ENCODE measurements around the gene APBB1IP.
"Not testable (repeated sequence)": the region's sequence is repeated elsewhere in the genome, so short reads cannot be mapped to it uniquely, and the experiment has no call there.

DNA sequence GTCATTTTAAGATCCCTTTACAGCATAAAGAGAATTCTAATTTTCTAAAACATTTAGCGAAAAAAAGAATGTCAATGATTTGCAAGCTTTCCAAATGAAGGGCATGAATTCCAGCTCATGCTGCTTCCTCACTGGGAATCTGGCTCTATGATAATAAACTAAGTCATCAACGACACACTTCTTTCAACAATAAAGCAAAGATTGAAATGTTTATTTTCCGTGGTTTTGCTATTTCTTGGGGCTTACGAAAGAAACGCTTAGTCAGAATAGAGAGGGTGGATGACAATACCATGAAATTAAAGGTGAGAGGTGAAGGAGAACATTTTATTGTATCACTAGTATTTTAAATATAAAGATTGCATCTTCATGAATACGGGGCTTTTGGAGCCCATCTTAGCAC, 140.2 kb downstream of the APBB1IP start:
- TF ChIP-seq, protein P1, sequence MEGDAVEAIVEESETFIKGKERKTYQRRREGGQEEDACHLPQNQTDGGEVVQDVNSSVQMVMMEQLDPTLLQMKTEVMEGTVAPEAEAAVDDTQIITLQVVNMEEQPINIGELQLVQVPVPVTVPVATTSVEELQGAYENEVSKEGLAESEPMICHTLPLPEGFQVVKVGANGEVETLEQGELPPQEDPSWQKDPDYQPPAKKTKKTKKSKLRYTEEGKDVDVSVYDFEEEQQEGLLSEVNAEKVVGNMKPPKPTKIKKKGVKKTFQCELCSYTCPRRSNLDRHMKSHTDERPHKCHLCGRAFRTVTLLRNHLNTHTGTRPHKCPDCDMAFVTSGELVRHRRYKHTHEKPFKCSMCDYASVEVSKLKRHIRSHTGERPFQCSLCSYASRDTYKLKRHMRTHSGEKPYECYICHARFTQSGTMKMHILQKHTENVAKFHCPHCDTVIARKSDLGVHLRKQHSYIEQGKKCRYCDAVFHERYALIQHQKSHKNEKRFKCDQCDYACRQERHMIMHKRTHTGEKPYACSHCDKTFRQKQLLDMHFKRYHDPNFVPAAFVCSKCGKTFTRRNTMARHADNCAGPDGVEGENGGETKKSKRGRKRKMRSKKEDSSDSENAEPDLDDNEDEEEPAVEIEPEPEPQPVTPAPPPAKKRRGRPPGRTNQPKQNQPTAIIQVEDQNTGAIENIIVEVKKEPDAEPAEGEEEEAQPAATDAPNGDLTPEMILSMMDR (IDR thresholded peaks at IDR 0.05) = not testable (repeated sequence)
- not testable (repeated sequence) for TF ChIP-seq EP300 (IDR thresholded peaks at IDR 0.05)
